Stomach smooth muscle (tissue), 2 donors: ENCODE measurements around the gene AJAP1.

Source experiments
- H3K27ac ChIP-seq: one replicate; pipeline ENCODE4 v1.7.0; 2013; ENCODE audit warnings: mild to moderate bottlenecking, low read length, inconsistent platforms
- H3K27me3 ChIP-seq, 2 donors: one replicate each; pipeline ENCODE4 v1.7.0; 2013; ENCODE audit warnings: low read length in 2 of 2; ENCODE audit not compliant: insufficient read depth in 2 of 2, control insufficient read depth in 1 of 2
- H3K36me3 ChIP-seq, 2 donors: one replicate each; pipeline ENCODE4 v1.7.0; 2013; ENCODE audit warnings: low read length in 2 of 2; ENCODE audit not compliant: control insufficient read depth in 2 of 2, insufficient read depth in 2 of 2
- H3K4me1 ChIP-seq: one replicate; pipeline ENCODE4 v1.7.0; 2013; ENCODE audit warnings: low read length; ENCODE audit not compliant: control insufficient read depth, insufficient read depth
- H3K4me3 ChIP-seq, 2 donors: one replicate each; pipeline ENCODE4 v1.7.0; 2013; ENCODE audit warnings: low read length in 2 of 2
- H3K9ac ChIP-seq, 2 donors: one replicate each; pipeline ENCODE4 v1.7.0; 2013; ENCODE audit warnings: low read length in 2 of 2, mild to moderate bottlenecking in 1 of 2
- H3K9me3 ChIP-seq, 2 donors: one replicate each; pipeline ENCODE4 v1.7.0; 2013; ENCODE audit warnings: low read length in 2 of 2; ENCODE audit not compliant: control insufficient read depth in 2 of 2
- donor health status: healthy.
- donor health status: Pancreatic carcinoma.

AJAP1 gene

DNA sequence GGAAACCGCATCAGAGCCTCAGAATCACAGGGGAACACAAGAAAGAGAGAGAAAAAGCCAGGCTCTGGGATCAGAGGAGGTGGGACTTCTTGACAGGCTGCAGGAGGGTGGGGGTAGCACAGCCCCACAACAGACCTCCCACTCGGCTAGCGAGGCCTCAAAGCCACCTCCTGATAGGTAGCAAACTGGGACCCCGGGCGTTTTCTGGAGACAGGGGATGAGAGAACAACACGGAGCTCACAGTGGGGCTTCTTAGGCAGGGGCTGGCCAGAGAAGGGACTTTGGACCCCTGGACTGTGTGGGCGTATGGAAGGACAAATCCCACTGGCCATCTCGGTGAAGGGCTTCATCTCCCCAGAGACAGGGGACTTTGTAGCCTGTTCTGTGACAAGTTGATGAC, 116.3 kb downstream of the AJAP1 start:
- no peak overlapping the region for H3K9ac ChIP-seq
- H3K9me3 ChIP-seq = no peaks in the 10 kb centered on the region
- H3K36me3 ChIP-seq = no peaks in the 10 kb centered on the region
- no peak overlapping the region for H3K27ac ChIP-seq
- H3K4me1 ChIP-seq = no peaks in the 10 kb centered on the region
- H3K27me3 ChIP-seq = peaks cover 0 to 4% of the 10 kb centered on the region in 2 donors
- H3K4me3 ChIP-seq = no peak overlapping the region

DNA sequence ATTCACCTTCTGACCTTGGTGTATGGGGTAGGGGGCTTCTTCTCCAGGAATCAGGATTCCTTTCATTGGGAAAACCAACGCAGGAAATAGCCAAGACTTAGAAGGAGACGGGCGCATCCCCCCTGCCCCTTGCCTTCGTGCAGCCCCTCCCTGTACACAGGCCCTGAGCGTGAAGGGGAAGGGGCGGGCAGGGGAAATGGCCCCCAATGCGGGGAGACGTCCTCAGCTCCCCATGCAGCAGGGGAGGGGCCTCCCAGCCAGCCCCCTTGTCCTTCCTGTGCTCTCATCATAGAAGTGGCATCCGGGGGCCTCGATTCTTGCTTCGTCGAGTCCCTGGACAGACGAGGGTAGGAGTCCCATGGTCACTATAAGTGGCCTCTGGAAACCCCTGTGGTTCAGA, 116.9 kb downstream of the AJAP1 start:
- H3K36me3 ChIP-seq = no peaks in the 10 kb centered on the region
- no peak overlapping the region for H3K27ac ChIP-seq
- H3K9me3 ChIP-seq = no peaks in the 10 kb centered on the region
- H3K9ac ChIP-seq = no peak overlapping the region
- H3K4me3 ChIP-seq = no peak overlapping the region
- H3K27me3 ChIP-seq = peaks cover 0 to 4% of the 10 kb centered on the region in 2 donors
- no peaks in the 10 kb centered on the region for H3K4me1 ChIP-seq

DNA sequence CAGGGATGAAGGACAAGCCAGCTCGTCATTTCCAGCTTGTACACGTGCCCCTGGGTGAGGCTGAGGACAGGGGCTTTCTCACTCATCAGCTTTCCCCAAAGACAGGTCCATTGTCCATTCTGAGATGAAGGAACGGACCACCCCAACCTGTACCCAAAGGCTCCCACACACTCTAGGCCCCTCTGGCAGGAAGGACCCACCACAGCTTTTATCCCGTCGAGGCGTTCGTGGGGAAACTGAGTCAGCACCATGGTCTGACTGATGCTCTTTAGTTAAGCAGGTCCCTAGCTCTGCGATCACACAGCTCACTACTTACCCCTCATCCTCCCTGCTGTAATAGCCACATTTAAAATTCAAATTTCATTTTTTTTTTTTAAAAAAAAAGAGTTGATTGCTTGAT, 117.3 kb downstream of the AJAP1 start:
- H3K4me1 ChIP-seq = no peaks in the 10 kb centered on the region
- H3K9me3 ChIP-seq = no peaks in the 10 kb centered on the region
- H3K27ac ChIP-seq = no peak overlapping the region
- peaks cover 0 to 1% of the 10 kb centered on the region in 2 donors for H3K27me3 ChIP-seq
- H3K9ac ChIP-seq = no peak overlapping the region
- no peak overlapping the region for H3K4me3 ChIP-seq
- no peaks in the 10 kb centered on the region for H3K36me3 ChIP-seq

DNA sequence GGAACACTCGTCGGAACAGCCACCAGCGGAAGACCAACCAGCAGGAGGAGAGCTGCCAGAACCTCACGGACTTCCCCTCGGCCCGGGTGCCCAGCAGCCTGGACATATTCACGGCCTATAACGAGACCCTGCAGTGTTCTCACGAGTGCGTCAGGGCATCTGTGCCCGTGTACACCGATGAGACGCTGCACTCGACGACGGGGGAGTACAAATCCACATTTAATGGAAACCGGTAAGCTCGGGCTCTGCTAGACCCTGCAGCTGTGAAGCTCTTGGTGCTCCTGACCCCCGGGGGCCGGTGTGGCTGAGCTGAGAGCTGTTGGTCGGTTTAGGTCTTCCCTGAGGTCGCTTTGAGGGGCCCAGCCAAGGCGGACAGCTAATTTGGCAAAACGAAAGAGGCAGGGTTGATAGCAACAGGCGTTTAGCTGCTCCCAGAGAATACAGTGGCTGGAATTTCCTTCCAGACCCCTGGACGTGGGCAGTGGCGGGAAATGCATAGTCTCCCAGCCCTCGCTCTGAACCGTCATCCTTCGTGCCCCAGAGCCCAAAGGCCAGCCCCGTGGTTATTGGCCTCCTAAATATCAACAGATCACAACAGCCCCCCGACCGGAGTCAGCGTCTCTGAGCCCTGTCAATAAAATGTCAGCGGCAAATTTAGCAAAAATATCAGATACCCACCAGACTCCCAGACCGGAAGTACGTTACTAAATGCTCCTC, 118.0 kb downstream of the AJAP1 start:
- no peaks in the 10 kb centered on the region for H3K36me3 ChIP-seq
- no peak overlapping the region for H3K9ac ChIP-seq

DNA sequence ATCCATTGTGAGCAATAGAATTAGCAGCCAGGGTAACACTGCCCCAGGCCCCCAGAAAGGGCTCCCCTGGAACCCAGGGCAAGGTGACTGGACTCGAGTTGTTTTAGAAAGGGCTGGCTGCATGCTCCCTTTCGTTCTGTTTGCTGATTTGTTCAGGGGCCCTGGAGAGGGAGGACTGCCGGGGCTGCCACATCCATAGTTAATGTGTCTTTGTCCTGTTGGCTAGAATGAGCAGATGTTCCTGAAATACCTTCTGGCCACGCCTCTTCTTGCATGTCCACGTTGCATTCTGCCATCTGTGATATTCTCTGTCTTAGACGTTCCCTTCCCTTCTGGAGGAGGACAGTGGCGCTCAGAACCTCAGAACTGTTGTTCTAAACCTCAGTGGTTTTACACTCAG, 118.8 kb downstream of the AJAP1 start:
- Histone ChIP-seq H3K27ac (no peak overlapping the region), H3K9me3 (no peaks in the 10 kb centered on the region), H3K4me3 (no peak overlapping the region), H3K9ac (no peak overlapping the region), H3K27me3 (no peaks in the 10 kb centered on the region), H3K36me3 (no peaks in the 10 kb centered on the region), H3K4me1 (no peaks in the 10 kb centered on the region)

More for the DNA sequence above, 118.0 kb downstream of the AJAP1 start:
- Histone ChIP-seq H3K27me3 (no peaks in the 10 kb centered on the region), H3K4me3 (no peak overlapping the region), H3K9me3 (no peaks in the 10 kb centered on the region), H3K27ac (no peak overlapping the region), H3K4me1 (no peaks in the 10 kb centered on the region)

DNA sequence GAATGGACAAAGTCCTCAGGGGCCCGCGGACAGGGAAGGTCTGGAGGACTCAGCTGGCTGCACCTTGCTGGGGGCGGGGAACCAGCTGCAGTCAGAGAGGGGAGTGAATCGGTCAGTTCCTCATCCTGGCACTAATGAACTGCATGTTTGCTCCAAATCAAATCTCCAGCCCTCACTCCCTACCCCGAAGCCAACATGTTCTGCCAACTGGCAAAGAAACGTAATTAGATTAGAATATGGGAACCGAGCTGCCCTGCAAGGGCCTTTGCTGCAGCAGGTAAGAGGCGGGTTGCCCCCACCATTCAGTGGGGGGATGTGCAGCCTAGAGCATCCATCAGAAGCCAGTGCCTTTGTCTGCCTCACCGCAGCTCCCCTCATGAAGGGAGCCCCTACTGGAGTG, 121.1 kb downstream of the AJAP1 start:
- no peak overlapping the region for H3K4me3 ChIP-seq
- H3K36me3 ChIP-seq = no peaks in the 10 kb centered on the region
- H3K9ac ChIP-seq = no peak overlapping the region
- no peak overlapping the region for H3K27ac ChIP-seq
- no peaks in the 10 kb centered on the region for H3K4me1 ChIP-seq
- H3K9me3 ChIP-seq = no peaks in the 10 kb centered on the region
- no peaks in the 10 kb centered on the region for H3K27me3 ChIP-seq

DNA sequence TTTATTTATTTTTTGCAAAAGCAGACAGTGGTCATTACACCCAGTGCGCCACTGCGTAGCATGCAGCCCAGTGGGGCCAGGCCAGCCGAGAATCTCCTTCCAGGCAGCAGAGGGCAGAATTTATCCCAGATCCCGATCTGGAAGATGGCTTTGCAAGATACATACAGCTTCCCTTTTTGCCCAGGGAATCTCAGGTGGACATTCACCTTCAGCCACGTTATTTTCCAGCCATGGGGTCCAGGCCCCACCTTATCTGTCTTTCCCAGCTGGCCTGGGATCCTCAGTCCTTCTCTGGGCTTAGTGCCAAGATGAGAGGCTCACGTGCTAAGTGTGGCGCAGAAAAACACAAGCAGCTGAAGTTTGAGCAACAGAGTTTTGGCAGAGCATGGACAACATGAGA, 123.6 kb downstream of the AJAP1 start:
- H3K27ac ChIP-seq = no peak overlapping the region
- H3K36me3 ChIP-seq = no peaks in the 10 kb centered on the region
- H3K4me1 ChIP-seq = no peaks in the 10 kb centered on the region
- no peak overlapping the region for H3K4me3 ChIP-seq
- no peaks in the 10 kb centered on the region for H3K27me3 ChIP-seq
- H3K9ac ChIP-seq = no peak overlapping the region
- H3K9me3 ChIP-seq = no peaks in the 10 kb centered on the region

DNA sequence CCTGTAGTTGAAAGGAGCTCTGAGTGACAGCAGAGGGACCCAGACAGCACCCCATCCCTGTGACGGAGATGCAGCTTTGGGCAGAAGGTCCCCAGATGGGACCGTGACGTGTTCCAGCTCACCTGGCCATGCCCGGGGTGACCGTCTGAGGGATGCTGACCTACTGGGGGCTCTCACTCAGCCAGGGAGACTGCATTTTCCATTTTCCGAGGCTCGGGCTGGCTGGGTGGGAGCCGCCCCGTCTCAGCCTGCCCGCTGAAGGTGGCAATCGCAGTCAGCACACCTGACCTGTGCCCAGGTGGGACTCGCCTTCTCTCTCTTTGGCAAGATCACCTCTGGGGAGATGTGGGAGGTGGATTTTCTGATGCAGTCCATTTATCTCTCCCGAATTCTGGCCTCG, 127.2 kb downstream of the AJAP1 start:
- Histone ChIP-seq H3K9ac (no peak overlapping the region), H3K4me1 (no peaks in the 10 kb centered on the region), H3K9me3 (peaks cover 0 to 3% of the 10 kb centered on the region in 2 donors), H3K4me3 (no peak overlapping the region), H3K36me3 (no peaks in the 10 kb centered on the region), H3K27ac (no peak overlapping the region), H3K27me3 (no peaks in the 10 kb centered on the region)

DNA sequence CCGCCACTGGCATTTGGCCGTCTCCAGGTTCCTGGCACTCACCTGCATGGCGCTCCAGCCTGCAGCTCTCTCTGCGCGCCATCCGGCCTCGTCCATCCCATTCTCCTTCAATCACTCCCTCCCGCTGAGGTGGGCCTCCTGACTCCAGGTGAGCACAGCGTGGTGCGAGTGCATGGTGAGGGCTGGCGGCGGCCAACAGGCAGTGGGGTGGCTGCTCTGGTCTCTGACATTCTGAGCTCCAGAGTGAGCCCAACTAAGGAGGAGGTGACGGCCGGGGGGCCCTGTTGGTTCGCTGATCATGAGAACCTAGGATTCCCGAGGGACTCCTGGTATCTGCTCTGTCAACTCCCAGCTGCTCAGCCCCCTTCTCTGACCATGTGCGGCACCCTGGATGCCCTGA, 130.4 kb downstream of the AJAP1 start:
- Histone ChIP-seq H3K4me1 (no peaks in the 10 kb centered on the region), H3K4me3 (no peak overlapping the region), H3K27ac (no peak overlapping the region), H3K9ac (no peak overlapping the region), H3K9me3 (peaks cover 0 to 3% of the 10 kb centered on the region in 2 donors), H3K36me3 (no peaks in the 10 kb centered on the region), H3K27me3 (peaks cover 0 to 2% of the 10 kb centered on the region in 2 donors)

DNA sequence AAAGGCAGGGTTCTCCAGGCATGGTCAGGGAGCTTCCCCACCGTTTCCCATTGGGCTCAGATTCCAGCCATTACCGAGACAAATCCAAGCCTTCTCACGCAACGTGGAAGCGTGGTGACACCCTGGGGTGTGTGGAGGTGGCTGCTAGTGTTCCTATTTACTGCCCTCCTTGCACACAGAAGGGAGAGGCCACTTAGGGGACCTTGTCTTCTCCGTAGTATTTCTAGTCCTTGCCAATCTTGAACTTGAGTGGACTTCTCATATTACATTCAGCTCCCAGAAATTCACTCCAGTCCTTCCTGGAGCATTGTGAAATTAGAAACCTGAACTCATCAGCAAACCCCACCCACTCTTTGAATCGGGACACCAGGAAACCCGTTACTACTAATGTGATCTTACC, 131.6 kb downstream of the AJAP1 start:
- peaks cover 0 to 2% of the 10 kb centered on the region in 2 donors for H3K27me3 ChIP-seq
- H3K4me3 ChIP-seq = no peak overlapping the region
- H3K9me3 ChIP-seq = peaks cover 0 to 3% of the 10 kb centered on the region in 2 donors
- no peaks in the 10 kb centered on the region for H3K4me1 ChIP-seq
- no peaks in the 10 kb centered on the region for H3K36me3 ChIP-seq
- H3K9ac ChIP-seq = no peak overlapping the region
- no peak overlapping the region for H3K27ac ChIP-seq

DNA sequence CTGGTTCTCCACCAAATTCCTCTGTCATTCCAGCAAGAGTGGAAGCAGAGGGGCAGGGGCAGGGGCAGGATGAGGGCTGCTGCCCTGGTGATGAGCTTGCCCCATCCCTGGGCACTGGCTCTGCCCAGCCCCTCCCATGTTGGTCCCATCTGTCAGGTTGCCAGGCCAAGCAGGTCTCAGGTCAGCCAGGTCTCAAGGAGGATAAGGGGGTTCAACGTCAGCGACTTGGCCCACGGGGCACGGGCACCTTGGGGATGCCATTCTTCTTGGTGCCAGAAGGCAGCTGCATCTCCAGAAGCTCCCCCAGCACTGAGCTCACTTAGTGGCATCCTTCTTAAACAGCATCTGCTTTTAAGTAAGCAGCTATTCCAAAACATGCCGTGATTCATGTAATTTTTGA, 133.1 kb downstream of the AJAP1 start:
- Histone ChIP-seq H3K4me3 (no peak overlapping the region), H3K4me1 (no peaks in the 10 kb centered on the region), H3K9me3 (peaks cover 0 to 3% of the 10 kb centered on the region in 2 donors), H3K27ac (no peak overlapping the region), H3K36me3 (no peaks in the 10 kb centered on the region), H3K9ac (no peak overlapping the region), H3K27me3 (peaks cover 0 to 2% of the 10 kb centered on the region in 2 donors)
